Measurements from ENCODE around the gene SMIM41.

The SMIM41 gene

GRCh38 chr12:52147367-52147963, 68.0 kb downstream of the SMIM41 start:
- DNase-seq (ENCODE audit: low read depth) = no peak

GRCh38 chr12:52147964-52148463, 68.5 kb downstream of the SMIM41 start:
- no peak for DNase-seq (ENCODE audit: low read depth)

GRCh38 chr12:52148464-52149181, 69.1 kb downstream of the SMIM41 start:
- DNase-seq (ENCODE audit: low read depth) = no peak

- DNase-seq (ENCODE audit: low read depth) = no peak
These were observed 69.7 kb downstream of the SMIM41 start for GRCh38 chr12:52149182-52149641.

- no peak for DNase-seq (ENCODE audit: low read depth)
These were observed 70.2 kb downstream of the SMIM41 start for GRCh38 chr12:52149651-52150241.

- no peak for DNase-seq (ENCODE audit: low read depth)
These were observed 71.8 kb downstream of the SMIM41 start for GRCh38 chr12:52151153-52151836.

- DNase-seq (ENCODE audit: low read depth) = peak; percentile 64
These were observed 72.6 kb downstream of the SMIM41 start for GRCh38 chr12:52151837-52152783.

GRCh38 chr12:52152905-52153317, 73.4 kb downstream of the SMIM41 start:
- no peak for DNase-seq (ENCODE audit: low read depth)

- no peak for DNase-seq (ENCODE audit: low read depth)
These were observed 75.8 kb downstream of the SMIM41 start for GRCh38 chr12:52155048-52155868.

- DNase-seq (ENCODE audit: low read depth) = no peak
These were observed 76.8 kb downstream of the SMIM41 start for GRCh38 chr12:52156311-52156710.

- peak; percentile 58 for DNase-seq (ENCODE audit: low read depth)
These were observed 77.5 kb downstream of the SMIM41 start for GRCh38 chr12:52156757-52157565.

- DNase-seq (ENCODE audit: low read depth) = no peak
These were observed 78.2 kb downstream of the SMIM41 start for GRCh38 chr12:52157566-52158150.

Measured in activated T-helper 9 cell treated with anti-CD3 and anti-CD28 coated beads, Interleukin-2, amount 50 U/mL, for 16 hours (primary cell).